Activated T-helper 9 cell treated with anti-CD3 and anti-CD28 coated beads, Interleukin-2, amount 50 U/mL, for 16 hours (primary cell): ENCODE measurements around the gene SWAP70.
"Not testable (repeated sequence)": the region's sequence is repeated elsewhere in the genome, so short reads cannot be mapped to it uniquely, and the experiment has no call there.

Experiments used
- DNase-seq: peaks from one replicate; pipeline ENCODE4 v3.0.0-alpha.2; 2020; ENCODE audit warnings: low read depth

The SWAP70 gene

DNA sequence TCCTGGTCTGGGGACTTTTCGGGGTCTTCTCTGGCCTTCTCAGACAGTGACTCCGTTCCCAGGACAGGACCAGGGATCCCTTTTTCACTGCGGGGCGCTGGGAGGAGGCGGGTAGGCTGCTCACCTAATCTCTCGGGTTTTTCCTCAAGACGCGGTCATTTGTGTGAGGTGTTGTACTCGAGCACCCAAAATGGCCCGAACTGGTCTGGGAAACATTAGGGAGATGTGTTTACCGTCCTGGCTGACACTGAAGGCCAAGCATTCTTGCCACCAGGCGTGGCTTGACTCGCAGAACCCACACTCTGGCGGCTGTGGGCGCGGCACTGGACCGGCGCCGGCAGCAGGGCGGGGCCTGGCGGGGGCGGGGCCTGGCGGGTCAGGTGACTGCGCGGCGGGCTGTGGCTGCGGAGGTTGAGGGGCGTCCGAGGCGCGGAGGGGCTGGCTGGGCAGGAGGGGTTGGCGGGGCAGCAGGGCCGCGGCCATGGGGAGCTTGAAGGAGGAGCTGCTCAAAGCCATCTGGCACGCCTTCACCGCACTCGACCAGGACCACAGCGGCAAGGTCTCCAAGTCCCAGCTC lies at the start of gene SWAP70:
Gene SWAP70 (plus strand): TSS at position 379 of the 577 bp plus-strand sequence. CDS start 103 bp downstream, at position 482.
- peak; percentile 69 for DNase-seq

DNA sequence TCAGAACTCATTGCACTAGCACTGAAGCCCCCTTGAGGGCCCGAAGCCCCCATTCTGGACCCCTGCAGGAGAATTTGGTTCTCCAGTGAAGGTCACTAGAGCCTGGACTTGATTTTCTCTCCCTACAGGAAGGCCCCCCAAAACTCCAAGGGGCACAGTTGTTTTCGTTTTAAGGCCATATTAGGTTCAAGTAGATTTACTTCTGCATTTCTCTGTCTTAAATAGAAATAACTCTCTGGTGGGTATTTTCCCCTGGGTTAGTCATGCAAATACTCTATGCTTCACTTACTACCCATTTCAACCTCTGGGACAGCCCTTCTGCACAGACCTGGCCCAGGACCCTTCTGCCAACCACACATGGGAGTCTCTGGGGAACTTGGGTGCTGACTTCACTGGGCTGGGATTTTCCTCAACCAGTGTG lies 48.8 kb upstream of the SWAP70 start:
- DNase-seq: no peak

DNA sequence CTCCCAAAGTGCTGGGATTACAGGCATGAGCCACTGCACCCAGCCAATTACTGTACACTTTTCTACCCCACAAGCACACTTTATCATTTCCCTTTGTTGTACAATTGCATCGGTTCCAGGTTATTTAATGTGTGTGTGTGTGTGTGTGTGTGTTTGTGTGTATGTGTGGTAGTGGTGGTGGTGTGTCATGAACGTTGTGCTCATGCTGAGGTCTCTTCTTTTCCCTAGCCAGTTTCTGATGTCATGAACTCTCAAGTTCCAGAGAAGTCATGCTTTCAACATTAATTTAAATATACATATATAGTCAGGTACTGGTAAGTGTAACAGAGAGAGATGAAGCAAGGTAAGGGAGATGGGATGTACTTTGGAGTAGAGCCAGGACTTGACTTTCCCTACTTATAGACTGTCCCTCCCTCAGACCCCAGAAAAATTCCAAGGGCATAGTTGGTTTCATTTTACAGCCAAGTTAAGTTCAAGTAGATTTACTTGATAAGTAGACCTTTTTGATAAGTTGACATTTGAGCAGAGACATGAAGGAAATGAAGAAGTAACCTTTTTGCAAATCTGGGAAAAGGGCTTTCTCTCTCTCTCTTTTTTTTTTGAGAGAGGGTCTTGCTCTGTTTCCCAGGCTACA lies 47.7 kb upstream of the SWAP70 start:
- DNase-seq: no peak

DNA sequence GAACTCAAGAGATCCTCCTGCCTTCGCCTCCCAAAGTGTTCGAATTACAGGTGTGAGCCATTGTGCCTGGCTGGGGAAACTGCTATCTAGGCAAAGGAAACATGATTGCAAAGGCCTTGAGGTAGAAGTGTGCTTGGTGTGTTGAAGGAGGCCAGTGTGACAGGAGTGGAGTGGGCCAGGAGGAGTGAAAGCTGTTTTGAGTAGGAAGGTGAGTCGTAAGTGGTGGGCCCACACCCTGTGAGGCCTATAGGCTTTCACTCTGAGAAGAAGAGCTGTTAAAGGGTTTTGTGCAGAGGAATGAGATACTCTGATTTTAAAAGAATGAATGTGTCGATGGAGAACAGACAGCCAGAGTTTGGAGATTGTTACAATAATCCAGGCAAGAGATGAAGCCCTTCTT lies 47.0 kb upstream of the SWAP70 start:
- no peak for DNase-seq

DNA sequence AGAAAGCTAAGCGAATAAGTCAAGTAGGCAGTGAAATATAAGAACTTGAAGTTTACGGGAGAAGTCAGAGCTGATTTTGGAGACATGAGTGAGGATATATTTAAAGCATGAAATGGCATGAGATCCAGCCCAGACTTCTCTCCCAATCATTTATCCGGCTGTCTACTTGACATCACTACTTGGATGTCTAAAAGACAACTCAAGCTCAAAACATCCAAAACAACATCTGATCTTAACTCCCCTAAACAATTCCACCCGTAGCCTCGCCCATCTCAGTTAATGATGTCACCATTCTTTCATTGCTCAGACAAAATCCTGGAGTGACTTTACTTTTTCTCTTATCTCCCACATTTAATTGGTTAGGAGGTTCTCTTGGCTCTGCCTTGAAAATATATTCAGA lies 45.9 kb upstream of the SWAP70 start:
- DNase-seq: no peak

DNA sequence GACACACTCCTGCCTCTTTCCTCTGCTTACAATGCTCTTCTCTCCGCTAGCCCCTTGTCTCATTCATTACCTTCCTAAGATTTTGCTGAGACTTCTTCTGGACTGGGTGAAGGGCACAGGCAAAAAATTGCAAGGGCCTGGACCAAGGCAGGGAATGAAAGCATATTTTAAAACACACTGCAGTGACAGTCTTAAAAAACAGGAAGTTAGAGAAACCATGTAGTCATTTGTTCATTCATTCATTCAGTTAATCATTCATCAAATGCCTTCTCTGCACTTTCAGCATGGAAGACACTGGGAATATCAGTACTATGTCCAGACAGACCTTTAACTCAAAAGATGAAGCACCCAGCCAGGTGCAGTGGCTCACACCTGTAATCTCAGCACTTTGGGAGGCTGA lies 44.9 kb upstream of the SWAP70 start:
- no peak for DNase-seq

DNA sequence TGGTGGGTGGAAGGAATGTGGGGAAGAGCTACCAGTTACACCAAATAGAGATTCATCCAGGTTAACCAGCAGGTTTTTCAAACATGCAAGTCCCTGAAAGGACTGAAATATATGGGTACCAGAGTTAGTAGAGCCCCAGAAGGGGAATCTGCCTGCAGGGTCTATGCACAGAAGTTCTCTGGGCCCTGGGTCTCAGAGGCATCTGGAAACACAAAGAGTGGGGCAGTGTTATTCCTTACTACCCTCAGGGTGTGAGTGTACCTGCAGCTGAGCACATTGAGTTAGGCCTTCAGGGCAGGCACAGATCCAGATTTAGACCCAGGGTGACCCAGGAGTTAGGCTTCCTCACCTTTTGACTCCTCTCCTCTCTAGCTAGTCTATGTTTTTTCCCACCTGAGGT lies 43.9 kb upstream of the SWAP70 start:
- DNase-seq: no peak

DNA sequence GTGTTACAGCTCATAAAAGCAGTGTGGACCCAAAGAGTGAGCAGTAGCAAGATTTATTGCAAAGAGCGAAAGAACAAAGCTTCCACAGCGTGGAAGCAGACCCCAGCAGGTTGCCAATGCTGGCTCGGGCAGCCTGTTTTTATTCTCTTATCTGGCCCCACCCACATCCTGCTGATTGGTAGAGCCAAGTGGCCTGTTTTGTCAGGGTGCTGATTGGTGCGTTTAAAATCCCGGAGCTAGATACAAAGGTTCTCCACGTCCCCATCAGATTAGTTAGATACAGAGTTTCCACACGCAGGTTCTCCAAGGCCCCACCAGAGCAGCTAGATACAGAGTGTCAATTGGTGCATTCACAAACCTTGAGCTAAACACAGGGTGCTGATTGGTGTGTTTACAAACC lies 41.5 kb upstream of the SWAP70 start:
- DNase-seq: not testable (repeated sequence)

DNA sequence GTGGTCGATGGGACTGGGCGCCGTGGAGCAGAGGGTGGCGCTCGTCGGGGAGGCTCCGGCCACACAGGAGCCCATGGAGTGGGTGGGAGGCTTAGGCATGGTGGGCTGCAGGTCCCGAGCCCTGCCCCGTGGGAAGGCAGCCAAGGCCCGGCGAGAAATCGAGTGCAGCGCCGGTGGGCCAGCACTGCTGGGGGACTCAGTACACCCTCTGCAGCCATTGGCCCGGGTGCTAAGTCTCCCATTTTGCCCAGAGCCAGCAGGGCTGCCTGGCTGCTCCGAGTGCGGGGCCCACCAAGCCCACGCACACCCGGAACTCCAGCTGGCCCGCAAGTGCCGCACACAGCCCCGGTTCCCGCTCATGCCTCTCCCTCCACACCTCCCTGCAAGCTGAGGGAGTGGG lies 40.8 kb upstream of the SWAP70 start:
- DNase-seq: not testable (repeated sequence)

DNA sequence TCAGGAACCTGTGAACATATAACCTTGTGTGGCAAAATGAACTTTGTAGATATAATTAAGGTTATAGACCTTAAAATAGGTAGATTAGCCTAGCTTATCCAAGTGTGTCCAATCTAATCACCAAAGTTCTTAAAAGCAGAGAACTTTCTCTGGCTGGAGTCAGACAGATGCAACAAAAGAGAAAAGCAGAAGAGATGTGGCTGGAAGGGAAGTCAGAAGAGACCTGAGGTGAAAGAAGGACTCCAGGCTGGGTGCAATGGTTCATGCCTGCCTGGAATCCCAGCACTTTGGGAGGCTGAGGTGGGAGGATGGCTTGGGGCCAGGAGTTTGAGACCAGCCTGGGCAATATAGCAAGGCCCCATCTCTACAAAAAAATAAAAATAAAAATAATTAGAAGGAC lies 39.4 kb upstream of the SWAP70 start:
- DNase-seq: no peak

DNA sequence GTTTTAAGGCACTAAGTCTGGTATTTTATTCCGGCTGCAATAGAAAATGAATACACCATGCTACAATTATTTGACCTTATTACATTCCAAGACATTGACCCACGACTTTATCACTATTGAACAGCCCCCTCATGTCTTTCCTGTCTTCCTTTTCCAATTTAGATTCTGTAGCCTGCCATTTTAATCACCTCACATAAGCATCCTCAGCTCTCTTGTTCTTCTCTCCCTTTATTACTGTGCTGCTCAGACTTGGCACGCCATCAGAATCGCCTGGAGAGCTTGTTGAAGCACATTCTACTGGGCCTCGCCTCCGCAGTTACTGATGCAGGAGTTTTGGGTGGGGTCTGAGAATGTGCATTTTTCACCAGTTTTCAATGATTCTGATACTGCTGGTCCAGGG lies 38.7 kb upstream of the SWAP70 start:
- DNase-seq: no peak

DNA sequence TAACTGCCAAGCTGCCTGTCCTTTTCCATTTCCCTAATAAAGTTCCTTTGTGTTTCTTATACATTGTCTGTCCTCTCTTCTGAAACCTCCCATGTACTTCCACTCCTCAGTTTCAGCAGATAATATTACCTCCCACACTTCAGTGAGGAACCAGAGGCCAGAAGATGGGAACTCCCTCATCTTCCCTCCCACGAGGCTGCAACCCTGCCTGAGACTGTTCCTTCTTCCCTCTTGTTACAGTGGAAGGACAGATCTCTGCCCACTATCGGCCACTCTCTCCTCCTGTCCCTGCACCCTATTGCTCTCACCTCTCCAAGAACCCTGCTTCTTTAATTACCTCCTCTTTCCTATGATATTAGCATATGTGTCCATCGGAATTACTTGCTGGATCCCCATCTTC lies 38.1 kb upstream of the SWAP70 start:
- no peak for DNase-seq

DNA sequence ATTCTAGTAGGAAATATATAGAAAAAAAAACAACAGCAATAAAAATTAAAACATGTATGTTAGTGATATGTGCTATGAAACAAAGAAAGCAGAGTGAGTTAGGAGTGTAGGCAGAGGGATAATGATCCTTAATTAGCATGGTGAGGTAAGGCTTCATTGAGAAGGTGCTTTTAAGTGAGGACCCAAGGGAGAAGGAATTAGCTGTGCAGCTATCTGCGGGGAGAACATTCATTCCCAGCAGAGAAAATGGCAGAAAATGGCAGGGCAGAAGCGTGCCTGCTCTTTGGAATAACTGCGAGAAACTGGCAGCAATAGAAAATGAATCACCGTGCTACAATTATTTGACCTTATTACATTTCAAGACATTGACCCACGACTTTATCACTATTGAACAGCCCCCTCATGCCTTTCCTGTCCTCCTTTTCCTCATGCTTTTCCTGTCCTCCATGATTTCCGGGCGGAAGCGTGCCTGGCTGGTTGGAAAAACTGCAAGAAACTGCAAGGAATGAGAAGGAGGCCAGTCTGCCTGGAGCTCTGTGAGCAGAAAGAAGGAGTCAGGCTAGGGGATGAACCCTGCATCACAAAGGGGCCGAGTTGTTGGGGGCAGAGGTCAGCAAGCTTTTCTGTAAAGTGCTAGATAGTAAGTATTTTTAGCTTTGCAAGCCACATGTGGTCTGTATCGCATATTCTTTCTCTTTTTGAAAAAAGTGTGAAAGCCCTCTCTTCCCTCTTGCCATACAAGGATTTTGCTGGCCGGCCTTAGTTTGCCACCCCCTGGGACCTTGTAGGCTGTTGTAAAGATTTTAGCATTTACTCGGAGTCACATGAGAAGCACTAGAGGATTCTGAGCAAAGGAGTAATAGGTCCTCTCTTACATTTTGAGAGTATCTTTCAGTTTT lies 37.1 kb upstream of the SWAP70 start:
- DNase-seq: no peak

DNA sequence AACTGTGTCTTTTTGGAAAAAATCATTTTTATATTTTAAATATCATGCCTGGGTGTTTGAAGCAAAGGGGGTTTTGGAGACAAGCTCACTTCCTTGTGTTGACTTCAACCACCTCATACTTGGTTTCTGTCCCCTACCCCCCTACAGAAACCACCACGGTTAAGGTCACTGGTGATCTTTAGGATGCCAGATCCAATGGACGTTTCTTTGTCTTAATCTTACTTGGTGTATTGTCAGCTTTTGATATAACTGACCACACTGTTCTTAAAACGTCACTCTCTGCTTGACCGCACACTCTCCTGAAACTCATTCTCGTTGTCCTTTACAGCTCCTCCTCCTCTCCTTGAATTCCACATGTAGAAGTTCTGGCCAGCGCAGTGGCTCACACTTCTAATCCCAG lies 34.8 kb upstream of the SWAP70 start:
- no peak for DNase-seq

DNA sequence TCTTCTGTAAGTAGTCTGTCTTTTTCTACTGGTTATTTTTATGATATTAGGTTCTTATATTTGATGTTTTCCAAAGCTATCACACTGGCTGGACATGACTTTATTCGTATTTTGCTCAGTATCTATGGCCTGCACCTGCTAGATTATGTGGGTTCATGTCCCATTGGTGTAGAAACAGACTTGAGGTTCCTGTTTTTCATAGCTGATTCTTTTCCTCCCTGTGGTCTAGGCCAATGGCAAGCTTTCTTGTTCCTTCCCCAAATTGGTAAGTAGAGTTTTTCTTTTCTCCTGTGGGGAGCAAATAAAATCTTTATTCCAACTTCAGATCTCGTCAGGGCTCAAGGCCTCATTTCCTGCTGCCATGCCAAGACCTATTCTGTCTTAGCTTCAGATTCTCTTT lies 30.2 kb upstream of the SWAP70 start:
- no peak for DNase-seq

DNA sequence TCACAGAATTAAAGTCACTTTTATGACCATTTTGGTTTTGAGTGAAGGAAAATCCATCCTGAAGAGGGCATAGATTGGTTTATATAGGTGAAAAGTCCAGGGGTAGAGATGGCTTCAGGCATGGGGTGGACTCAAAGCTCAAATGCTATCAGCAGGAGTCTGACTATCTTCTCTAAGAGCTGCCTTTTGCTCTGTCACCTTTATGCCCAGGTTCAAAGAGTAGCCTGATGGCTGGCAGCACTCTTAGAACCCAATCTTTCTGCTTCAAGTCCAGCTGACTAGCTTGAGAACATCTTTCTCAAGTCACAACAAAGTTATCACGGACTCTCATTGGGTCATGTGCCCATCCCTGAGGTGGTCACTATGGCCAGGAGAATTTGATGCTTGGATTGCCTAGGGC lies 27.2 kb upstream of the SWAP70 start:
- DNase-seq: no peak

DNA sequence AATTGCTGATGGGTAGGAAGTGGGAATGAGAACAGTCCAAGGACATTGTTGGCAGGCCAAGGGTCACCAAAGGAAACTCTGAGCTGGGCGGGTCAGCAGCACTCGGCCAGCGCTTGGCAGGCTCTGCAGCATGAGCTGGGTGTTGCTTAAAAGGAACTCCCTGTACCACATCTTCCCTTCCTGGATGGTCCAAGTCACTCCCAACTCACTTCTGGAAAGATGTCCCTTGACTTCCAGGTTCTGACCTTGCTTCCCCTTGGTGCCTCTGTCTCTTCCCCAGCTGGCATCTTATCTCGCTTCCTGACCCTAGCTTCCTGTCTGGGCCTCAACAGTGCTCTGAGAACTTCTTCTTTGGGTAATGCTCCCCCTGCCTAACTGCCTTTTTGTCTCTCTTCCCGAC lies 24.8 kb upstream of the SWAP70 start:
- no peak for DNase-seq

DNA sequence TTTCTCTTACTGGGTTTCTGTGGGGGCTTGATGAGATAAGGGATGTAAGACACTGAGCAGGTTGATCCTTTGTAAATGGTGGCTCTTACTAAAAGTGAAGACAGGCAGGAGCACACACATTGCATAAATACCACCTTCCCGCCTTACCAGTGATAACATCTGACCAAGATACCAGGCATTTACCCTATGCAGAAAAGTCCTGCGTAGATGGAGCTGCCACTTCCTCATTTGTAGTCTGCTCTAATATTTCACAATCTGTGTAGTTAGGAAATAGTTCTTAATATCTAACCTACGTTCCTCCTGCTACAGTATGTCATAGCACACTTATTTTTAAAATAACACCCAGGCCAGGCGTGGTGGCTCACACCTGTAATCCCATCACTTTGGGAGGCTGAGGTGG lies 23.9 kb upstream of the SWAP70 start:
- DNase-seq: no peak

DNA sequence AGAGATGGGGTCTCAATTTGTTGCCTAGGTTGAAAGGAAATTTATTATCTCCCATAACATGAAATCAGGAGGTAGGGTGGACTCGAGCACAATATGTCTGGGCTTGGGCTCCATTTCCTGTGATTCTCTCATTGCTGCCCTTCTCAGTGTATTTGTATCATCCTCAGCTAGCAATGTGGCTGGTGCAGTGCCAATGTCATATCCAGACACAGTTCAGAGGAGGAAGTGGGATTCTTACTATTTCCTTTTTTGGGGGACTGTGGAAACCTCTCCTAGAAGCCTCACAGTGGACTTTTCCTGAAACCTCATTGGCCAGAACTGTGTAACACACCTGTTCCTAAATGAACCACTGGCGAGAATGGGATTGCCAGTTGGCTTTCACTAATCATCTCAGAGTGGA lies 21.0 kb upstream of the SWAP70 start:
- DNase-seq: no peak

DNA sequence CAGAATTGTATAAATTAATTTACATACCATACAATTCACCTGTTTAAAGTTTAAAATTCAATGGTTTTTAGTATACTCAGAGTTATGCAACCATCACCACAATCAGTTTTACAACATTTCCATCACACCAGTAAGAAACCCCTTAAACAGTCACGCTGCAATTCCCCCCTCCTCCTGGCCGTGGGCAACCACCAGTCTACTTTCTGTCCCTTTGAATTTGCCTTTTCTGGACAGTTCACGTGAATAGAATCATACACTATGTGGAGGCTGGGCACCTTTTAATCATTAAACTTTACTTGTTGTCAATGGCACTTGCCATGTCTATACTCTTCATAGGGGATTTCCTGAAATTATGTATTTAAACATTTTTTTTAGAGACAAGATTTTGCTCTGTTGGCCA lies 20.1 kb upstream of the SWAP70 start:
- no peak for DNase-seq

DNA sequence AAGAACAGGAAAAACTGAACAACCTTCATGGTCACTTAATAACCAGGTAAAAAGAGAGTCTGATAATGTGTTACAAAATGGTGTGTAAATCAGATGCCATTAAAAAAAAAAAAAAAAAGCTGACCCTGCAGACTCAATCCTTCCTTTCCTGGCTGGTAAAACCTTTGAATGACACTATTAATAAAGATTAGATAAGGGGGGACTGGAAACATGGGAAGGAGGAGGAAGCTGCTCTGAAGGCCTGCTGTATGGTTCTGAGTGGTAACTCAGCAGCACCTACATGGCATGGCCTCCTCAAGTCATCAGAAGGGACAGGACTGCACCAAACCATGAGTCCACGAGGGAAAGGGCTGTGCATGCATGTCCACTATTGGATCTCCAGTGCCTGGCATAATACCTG lies 18.0 kb upstream of the SWAP70 start:
- no peak for DNase-seq

DNA sequence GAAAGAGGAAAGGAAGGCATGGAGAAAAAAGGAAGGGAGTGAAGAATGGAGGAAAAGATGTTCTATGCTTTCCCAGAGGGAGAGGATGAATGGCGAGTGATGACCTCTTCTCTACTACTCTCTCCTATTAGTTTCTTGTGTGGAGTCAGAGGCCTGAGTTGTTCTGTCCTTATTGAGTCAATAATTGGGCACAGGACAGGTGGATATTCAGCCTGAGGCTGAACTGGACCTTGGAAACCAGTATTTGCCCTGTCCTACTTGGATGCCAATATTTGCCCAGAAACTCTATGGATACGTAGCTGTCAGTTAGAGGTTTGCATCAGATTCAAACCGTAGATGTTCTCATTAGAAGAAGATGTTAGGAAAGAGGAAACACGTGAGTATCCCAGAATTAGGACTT lies 17.6 kb upstream of the SWAP70 start:
- DNase-seq: no peak

DNA sequence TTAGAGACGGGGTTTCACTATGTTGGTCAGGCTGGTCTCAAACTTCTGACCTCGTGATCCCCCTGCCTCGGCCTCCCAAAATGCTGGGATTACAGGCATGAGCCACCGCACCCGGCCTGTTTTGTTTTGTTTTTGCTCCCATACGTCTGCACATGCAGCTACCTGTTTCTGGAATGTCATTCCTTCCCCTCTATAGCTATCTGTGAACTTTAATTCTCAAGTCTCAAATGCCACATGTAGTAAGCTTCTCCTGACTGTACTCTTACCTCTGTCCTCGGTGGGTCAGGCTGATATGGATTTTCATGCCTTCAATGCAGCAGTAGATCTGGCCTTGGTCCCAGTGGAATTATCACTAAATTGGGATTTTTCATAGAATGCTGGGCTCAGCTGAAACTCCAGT lies 12.4 kb upstream of the SWAP70 start:
- DNase-seq: no peak
